GM19240 (cell line): Measurements from ENCODE around the gene GON7.
"Not testable (repeated sequence)": the region's sequence is repeated elsewhere in the genome, so short reads cannot be mapped to it uniquely, and the experiment has no call there.

Experiments used
- DNase-seq: peaks from one replicate; pipeline ENCODE4 v3.0.0; 2011; ENCODE audit warnings: low spot score; ENCODE audit not compliant: insufficient read length

Gene GON7

DNA sequence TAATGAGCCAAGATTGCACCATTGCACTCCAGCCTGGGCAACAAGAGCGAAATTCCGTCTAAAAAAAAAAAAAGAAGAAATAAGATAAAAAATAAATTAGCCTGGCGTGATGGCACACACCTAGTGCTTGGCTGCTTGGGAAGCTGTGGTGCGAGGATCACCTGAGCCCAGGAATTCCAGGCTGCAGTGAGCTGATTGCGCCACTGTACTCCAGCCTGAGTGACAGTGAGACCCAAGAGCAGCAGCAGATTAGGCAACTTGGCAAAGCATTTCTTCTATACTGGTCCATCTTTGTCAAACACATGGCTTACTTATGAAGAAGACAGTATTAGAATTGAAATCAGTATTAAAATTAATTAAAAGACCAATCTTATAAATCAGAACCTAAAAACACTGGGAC lies 6.3 kb downstream of the GON7 start:
- no peak for DNase-seq

DNA sequence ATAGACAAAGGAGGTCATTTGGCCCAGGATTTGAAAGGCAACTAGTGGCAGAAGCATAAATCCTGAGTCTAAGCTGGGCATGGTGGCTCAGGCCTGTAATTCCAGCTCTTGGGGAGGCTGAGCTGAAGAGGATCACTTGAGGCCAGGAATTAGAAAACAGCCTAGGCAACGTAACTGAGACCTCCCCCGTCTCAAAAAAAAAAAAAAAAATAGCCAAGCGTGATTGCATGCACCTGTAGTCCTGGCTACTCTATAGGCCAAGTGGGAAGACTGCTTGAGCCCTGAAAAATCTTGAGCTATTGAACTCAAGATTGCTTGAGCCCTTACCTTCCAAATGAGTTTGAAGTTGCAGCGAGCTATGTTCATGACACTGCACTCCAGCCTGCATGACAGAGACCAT lies 7.8 kb downstream of the GON7 start:
- DNase-seq, result no peak

DNA sequence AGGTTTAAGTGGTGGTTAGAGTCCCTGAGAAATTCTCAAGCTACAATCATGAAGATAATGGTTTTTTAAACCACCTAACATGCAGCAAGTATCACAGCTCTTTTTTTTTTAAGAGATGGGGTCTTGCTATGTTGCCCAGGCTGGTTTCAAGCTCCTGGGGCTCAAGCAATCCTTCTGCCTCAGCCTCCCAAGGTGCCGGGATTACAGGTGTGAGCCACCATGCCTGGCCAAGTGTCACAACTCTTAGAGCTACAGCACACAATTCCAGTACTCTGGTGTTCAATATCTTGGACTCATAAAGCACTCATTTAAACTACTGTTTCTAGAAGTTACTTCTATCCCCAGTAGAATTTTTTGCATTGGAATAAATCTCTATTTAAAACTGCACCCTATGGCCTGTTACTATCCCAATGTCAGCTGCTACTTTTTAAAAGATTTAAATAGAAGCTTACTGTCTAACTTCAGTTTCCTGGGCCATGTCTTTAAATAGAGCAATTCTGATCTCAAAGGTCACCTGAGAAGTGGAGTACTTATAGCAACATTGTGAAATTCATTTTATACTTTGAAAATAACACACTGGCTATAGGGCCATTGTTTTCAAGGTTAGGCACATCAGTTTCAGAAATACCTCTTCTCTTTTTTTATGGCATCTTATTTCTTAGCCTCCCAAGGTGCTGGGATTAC lies 11.4 kb downstream of the GON7 start:
- DNase-seq, result no peak

DNA sequence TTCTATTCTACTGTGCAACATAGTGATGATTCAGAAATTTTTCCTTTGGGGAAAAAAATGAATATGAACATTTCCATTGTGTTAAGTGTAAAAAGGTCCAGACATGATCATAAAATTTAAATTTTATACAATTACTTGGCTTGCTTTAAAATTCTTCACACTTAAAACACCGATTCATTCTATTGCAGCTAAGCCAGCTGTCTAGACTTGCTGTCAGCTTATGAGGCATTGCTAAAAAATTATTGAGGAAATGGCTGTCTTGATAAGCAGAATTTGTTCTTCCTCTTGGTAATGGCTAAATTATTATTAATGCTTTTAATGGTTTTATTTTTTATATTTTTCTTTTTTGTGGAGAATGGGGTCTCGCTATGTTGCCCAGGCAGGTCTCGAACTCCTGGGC lies 19.9 kb downstream of the GON7 start:
- no peak for DNase-seq

DNA sequence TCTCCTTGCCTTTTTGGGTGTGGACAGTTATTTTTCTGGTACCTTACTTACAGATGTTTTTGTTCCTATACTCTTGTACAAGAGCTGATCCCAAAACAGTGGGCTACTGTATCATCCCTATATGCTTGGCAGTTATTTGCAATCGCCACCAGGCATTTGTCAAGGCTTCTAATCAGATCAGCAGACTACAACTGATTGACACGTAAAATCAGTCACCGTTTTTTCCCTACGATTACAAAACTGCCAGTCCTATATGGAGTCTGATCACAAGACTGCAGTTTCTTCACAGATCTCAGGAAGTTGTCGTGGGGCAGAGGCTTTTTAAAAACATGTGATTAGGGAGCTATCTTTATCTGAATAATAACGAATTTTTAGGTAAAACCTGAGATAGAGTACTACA lies 20.4 kb downstream of the GON7 start:
- DNase-seq, result no peak

DNA sequence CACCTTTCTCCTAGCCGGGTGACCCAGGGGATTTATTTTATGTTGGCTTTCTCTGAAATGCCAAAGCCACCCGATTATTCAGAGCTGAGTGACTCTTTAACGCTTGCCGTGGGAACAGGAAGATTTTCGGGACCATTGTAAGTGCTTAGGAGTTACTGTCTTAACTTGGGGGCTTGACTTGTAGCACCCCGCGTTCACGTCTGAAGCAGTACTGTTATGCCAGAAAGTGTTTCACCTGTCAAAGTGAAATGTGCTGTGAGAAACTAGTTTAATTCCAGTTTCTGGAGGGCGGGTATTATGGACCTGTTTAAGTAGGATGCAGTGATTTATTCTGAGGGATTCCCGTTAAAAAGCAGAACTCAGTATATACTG lies 21.5 kb downstream of the GON7 start:
- DNase-seq, result no peak

DNA sequence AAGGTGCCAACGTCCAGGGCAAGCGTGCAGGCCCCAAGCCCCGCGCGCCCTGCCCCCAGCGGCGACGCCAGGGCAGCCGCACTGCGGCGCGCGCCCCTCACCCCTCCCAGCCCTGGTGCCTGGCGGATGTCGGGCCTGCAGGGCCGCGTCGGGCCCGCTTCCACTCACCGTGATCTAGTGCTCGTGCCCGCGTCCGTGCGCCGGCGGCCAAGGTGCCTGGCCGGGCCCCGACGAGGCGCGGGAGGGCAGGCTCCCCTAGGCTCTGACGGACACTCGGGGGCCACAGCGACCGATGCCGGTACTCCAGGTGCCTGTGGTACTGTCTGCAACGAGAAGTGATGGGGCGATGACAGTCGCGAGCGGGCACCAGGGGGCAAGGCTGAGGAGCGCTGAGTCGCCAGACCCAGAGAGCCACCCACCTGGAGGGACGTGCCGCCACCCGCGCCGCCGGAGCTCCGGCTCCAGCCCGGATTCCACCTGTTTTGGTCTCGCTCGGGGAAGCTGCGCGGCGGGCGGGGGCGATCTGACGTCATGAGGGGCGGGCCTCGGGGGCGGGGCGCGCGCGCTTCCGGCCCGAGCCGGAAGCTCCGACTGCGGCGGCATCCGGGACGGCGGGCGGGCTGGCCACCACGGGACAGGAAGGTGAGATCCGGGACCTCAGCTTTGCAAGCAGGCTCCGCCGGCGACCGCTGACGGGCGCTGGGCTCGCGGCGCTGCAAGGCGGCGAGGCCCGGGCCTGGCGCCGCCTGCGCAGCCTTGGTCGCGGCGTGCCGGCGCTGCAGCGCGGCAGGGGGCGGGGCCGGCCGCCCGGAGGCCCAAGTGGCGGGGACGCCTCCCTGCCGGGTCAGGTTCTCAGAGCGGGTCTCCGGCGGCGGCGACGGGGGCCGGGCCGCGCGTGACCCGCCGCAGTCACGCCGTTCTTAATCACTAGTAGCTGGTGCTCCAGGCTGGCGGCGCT lies 22.2 kb downstream of the GON7 start, which contains the start of the genes LYSET and MOAP1:
LYSET (plus strand) TSS at position 927 of the 958 bp plus-strand sequence. CDS start 89 bp downstream, outside the sequence.
MOAP1 (minus strand) TSS at position 507 of the 958 bp plus-strand sequence. CDS start 655 bp downstream, outside the sequence.
- peak; percentile 73 for DNase-seq

DNA sequence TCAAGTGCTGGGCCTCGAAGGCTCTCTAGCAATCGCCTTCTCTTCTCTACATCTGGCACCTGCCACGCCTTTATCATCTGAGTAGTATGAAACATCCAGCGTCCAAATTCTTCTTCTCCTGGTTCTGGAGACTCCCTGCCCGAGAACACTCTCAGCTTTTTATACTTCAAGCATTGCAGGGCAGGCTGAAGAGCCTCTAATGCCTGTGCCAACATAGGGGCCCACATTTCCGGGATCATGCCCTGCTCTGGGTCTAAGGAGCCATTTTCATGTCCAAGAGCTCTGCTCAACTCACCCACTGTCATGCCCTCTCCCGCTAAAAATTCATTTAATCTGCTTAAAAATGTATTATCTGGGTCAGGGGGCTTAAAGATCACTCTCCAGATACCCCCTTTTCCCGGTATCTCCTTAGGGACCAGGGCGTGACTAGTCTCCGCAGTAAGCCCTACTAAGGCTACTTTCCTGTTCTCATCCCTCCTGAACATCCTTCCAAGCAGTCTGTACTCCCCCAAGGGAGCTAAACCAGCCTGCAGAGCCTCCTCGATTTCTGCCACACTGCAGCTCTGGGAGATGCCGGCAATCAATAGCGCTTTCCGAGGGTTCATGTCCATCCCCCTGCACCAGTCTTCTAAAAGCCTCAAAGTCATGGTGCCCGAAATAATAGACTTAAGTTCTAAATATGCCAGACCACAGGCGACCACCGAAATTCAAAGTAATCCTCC lies 23.1 kb downstream of the GON7 start:
- no peak for DNase-seq

DNA sequence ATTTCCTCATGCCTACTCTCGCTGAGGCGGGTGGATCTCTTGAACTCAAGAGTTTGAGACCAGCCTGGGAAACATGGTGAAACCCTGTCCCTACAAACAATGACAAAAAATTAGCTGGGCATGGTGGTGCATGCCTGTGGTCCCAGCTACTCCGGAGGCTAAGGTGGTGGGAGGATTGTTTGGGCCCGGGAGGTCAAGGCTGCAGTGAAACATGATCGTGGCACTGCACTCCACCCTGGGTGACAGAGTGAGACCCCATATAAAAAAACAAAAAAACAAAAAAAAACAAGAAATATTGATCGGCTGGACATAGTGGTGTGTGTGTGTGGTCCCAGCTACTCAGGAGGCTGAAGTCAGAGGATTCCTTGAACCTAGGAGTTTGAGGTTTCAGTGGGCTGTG lies 31.4 kb downstream of the GON7 start:
- DNase-seq, result no peak

DNA sequence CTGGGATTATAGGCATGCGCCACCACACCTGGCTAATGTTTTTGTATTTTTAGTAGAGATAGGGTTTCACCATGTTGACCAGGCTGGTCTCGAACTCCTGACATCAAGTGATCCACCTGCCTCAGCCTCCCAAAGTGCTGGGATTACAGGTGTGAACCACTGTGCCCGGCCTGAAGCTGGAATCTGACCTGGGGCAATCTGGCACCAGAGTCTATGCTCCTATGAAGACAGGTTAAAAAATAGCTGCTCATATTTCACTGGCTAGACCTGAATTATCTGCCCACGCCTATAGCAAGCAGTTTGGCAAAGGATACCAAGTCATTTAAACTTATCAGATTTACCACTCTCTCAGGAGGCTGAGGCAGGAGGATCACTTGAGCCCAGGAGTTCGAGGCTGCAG lies 32.1 kb downstream of the GON7 start:
- not testable (repeated sequence) for DNase-seq

DNA sequence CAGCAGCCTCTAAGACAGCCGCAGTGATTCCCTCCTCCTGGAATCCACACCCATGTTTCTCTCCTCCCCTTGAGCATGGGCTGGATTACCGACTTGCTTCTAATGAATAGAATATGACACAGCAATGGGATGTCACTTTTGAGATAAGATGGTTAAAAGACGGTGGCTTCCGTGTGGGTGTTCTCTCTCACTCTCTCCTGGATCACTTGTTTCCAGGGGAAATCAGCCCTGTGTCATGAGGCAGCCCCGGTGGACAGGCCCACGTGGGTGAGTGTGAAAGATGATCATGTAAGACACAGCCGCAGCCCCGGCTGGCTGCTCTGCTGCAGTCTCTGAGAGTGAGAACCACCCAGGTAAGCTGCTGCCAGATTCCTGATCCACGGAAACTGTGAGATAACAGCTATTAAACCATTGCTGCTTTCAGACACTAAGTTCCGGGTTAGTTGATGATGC lies 32.9 kb downstream of the GON7 start:
- no peak for DNase-seq

DNA sequence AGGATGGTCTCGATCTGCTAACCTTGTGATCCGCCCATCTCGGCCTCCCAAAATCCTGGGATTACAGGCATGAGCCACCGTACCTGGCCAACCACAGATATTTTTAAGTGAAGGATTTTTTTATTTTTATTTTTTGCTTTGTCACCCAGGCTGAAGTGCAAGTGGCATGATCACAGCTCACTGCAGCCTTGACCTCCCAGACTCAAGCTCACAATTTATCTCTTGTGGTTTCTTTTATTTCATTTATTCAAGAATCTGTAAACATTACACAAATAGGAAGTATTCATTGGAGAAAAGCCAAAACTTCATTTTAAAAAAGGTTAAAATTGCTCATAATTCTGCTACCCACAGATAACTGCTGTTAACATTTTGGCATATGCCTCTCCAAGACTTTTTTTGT lies 35.5 kb downstream of the GON7 start:
- no peak for DNase-seq

DNA sequence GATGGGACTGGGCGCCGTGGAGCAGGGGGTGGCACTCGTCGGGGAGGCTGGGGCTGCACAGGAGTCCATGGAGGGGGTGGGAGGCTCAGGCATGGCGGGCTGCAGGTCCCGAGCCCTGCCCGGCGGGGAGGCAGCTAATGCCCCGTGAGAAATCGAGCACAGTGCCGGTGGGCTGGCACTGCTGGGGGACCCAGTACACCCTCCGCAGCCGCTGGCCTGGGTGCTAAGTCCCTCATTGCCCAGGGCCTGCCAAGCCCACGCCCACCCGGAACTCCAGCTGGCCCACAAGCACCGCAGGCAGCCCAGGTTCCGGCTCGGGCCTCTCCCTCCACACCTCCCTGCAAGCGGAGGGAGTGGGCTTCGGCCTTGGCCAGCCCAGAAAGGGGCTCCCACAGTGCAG lies 36.7 kb downstream of the GON7 start:
- not testable (repeated sequence) for DNase-seq

DNA sequence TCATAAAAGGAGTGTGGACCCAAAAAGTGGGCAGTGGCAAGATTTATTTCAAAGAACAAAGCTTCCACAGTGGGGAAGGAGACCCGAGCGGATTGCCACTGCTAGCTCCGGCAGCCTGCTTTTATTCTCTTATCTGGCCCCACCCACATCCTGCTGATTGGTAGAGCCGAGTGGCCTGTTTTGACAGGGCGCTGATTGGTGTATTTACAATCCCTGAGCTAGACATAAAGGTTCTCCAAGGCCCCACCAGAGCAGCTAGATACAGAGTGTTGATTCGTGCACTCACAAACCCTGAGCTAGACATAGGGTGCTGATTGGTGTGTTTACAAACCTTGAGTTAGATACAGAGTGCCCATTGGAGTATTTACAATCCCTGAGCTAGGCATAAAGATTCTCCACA lies 37.2 kb downstream of the GON7 start:
- not testable (repeated sequence) for DNase-seq

DNA sequence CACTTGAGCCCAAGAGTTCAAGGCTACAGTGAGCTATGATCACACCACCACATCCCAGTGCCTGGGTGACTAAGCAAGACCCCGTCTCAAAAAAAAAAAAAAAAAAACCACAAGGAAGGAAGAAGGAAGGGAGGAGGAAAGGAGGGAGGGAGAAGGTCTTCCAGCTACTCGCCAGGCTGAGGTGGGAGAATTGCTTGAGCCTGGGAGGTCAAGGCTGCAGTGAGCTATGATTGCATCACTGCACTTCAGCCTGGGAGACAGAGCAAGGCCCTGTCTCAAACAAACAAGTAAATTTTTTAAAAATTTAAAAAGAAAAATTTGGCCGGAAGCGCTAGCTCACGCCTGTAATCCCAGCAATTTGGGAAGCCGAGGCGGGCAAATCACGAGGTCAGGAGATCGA lies 38.3 kb downstream of the GON7 start:
- DNase-seq, result not testable (repeated sequence)

DNA sequence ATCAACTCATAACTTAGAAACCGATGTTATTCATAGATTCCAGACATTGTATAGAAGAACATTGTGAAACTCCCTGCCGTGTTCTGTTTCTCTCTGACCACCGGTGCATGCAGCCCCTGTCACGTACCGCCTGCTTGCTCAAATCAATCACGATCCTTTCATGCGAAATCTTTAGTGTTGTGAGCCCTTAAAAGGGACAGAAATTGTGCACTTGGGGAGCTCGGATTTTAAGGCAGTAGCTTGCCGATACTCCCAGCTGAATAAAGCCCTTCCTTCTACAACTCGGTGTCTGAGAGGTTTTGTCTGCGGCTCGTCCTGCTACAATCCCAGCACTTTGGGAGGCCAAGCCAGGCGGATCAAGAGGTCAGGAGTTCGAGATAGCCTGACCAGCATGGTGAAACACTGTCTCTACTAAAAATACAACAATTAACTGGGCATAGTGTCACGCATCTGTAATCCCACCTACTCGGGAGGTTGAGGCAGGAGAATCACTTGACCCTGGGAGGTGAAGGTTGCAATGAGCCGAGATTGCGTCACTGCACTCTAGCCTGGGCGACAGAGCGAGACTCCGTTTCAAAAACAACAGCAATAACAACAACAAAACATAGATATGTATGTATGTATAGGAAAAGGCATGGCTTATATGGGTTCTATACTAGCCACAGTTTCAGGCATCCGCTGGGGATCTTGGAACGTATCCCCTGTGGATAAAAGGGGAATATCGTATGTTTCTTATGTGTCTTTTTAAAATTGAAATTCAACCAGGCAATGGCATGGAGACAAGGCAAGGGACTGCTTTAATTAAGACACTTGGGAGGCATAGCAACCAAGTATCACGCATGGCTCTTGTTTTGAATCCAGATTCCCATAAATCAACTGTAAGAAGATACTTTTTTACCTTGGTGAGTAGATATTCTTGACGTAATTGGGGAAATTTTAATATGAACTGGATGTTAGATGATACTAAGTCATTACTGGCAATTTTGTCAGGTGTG lies 41.3 kb downstream of the GON7 start:
- DNase-seq, result not testable (repeated sequence)

DNA sequence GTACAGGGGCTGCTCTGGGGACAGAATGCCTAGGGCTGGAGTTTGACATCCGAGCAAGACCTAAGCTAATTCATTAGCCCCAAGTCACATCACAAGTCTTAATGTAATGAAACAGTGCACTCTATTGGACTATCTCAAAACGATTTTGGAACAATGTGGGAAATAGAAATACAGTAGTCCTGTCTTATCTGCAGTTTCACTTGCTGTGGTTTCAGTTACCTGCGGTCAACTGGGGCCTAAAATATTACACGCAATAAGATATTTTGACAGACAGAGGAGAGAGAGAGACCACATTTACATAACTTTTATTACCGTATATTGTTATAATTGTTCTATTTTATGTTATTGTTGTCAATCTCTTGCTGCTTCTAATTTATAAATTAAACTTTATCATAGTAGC lies 43.3 kb downstream of the GON7 start:
- DNase-seq, result no peak

DNA sequence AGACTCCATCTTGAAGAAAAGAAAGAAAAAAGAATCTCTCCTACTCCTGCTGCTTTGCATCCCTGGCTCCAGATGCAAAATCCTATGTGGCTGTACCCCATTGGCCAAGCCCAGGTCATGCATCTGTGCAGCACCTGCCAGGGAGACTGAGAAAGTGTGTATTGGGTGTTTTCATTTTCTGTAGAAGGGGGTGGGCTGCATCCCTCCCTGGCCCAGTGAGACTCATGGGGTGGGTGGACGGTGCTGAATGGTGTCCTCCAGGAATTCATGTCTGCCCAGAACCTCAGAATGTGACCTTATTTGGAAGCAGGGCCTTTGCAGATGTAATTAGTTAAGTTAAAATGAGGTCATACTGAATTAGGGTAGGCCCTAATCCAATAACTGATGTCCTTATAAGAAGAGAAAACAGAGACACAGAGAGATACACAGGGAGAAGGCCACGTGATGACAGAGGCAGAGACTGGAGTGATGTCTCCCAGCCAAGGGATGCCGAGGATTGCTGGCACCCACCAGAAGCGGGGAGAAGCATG lies 45.4 kb downstream of the GON7 start:
- no peak for DNase-seq

DNA sequence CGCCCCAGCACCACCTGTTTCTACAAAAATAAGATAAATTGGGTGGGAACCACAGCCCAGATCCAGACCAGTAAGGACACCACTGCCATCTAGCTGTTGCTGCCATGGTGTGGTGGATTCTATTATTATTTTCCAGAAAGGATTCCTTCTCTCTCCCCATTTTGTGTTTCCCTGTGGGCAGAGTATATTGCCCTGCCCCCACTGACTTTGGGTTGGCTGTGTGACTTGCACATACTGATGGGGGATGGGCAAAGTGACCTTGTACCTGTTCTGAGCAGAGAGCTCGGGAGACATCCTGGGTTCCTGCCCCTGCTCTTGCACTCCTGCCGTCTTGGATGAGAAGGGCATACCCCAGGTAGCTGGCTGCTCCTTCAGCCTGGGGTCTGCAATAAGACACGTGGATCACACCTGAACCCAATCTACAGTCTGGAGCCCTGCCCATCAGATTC lies 46.5 kb downstream of the GON7 start:
- DNase-seq, result no peak
